MV-4-11 (cell line): ENCODE results near the gene RCOR1.
"Not testable (repeated sequence)": the region's sequence is repeated elsewhere in the genome, so short reads cannot be mapped to it uniquely, and the experiment has no call there.

Experiments
- DNase-seq: peaks from one replicate; lab custom pipeline; 2025; lab: John Stamatoyannopoulos, UW

The RCOR1 gene

DNA sequence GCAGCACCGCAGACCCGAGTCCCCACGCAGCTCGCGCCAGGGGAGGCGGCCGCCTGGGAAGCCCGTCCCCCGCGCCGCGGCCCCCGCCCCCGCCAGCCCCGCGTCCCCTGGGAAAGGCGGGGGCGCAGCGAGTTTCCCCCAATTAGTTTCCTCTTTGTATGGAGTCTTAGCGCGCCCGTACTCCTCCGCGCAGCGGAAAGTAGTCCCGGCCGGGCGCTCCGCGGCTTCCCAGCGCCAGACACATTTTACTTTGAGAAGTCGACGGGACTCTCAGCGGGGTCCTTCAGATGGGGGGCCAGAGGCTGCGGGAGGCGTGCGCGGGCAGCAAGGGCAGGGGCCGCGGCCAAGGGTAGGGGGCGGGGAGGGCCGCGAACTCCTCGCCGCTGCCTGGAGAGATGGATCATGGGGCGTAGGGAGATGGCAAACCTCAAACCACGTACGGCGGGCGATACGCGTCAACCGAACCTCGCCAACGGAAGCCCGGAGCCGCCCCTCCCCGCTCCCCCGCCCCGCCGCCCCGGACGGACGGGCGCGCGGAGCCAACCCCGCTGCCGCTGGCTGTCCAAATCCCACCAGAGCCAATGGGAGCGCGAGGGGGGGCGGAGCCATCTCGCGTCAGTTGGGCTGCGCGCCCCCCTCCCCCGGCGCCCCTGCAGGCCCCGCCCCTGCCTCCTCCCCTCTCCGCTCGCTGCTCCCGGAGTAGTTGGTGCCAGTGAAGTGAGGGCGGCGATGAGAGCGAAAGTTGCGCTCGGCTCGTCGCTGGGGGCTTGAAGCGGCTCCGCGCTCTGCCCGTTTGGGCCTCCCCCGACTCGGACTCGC lies at the start of gene RCOR1:
Gene RCOR1 (plus strand): TSS at position 706 of the 819 bp plus-strand sequence. CDS start 238 bp downstream, outside the sequence.
- DNase-seq: peak; percentile 95

DNA sequence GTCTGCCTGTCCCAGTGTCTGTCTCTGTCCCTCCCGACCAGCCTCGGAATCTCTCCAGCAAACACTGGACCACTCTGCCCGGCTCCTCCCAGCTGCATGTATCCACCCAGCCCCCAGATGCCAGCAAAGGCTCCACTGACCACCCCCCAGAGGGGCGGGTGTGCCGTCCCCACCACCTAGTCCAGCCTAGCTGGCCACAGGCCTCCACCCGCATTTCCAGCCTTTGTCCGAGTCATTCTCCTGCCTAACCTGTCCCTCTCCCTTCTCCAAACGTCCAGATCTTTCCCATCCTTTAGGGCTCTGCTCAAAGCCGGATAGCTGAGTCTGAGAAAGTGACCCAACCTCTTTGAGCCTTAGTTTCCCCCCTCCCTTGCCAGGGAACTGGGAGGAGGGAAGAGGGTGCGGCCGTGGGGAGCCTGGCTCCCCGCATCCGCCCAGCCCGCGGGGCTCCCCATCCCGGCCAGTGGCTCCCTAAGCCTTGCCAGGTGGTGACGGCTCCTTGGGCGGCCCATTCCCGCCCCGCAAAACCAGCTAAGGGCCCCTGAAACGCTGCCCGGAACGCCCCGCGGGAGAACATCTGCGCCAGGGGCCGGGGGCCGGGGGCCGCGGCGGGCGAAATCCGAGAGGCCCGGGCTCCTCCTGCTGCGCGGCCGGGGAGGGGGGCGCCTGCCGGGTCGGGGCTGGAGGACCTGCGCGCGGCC lies 48.3 kb upstream of the RCOR1 start:
- no peak for DNase-seq

DNA sequence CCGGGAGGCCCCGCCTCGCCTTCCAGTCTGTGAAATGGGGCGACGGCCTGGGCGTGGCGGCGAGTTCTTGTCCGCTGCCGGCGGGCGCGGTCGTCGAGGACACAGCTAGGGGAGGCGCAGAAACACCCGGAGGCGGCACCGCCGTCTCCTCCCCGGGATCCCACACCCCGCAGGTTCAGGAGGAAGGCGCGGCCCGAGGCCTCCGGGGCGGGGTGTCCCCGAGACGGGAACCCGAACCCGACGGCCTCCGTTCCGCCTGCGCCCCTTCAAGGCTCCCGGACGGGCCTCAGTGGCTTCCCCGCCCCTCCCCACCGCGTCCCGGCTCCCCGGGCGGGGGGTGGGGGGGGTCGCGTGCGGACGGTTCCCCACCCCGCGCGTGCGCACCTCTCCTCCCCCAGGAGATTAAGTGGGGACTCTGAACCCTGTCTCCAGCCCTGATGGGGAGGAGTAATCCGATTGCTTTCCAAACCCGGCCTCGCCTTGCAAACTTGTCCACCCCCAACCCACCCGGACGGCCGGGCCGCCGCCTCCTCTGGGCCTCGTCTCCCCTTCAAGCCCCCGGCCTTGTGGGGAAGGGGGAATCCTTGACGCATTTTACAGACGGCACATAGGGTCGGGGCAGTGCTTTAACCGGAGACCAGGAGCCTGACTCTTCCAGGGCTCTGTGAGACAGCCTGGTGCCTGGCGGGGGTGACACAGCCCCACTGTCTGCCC lies 47.5 kb upstream of the RCOR1 start:
- DNase-seq: no peak

DNA sequence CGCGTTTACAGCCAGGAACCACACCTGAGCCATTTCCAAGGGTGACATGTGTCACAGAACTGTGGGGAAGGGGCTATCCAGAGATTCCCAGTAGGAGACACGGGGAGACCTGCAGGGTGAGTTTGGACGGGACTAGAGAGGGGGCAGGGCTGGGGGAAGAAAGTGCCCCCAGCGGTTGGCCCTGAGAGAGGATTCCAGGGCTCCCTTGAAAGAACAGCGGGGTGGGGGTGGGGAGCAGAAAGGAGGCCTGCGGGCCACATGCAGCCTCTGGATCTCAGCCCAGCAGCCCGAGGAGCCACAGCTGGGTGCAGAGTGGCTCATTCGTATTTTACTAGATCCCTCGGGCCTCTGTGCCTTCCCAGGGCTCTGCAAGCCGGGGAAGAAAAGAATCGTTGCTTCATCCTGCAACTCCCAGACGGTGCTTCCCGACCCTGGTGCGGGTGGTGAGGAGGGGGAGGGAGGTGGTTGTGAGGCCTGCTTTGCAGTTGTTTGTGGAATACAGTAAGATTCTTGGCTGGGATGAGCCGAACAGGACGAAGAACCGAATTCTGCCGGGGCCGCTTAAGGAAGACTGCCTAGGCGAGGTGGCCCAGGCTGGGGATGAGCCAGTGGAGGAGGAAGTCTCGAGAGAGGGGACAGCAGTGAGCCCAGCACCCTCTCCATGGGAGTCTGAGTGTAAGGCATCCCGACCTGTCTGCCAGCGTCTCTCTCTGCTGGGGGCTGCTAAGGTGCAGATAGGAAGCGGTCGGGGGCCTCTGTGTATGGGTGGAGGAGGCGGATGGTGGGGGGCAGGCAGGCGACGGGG lies 46.8 kb upstream of the RCOR1 start:
- no peak for DNase-seq

DNA sequence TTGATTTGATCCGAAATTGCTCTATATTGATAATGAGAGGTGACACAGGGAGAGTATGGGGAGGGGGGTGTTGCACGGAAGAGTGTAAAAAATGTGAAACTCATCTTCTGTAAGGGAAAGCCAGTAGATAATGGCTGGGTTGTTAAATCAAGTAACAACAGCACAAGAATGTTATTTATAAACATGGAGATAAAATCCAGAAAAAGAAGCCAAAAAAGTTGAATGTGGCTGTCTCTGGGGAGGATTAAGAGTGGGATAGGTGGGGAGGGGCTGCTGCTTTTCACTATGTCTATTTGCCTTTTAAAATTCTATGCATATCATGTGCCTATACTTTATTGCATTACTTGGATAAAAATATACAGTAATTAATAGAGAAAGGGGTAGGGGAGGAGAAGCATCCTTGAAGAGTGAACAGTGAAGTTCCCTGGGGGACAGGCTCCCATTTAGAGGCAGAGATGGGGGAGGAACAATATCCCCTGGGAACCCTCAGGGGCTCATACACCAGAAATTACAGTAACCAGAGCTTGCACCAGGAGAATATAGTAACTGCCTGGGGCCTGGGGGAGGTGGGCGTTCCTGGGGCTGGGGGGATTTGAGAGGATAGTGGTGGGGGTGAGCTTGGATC lies 43.7 kb upstream of the RCOR1 start:
- no peak for DNase-seq

DNA sequence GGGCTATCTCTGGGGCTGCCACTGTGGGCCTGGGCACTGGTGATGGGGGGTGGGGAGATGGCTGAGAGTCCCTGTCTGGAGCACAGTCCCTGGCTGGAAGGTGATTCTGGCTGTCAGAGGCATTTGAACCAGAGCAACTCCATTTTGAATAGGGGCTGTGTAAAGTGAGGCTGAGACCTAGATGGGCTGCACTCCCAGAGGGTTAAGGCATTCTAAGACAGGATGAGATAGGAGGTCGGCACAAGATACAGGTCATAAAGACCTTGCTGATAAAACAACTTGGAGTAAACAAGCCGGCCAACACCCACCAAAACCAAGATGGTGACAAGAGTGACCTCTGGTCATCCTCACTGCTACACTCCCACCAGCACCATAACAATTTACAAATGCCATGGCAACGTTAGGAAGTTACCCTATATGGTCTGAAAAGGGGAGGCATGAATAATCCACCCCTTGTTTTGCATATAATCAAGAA lies 41.5 kb upstream of the RCOR1 start:
- not testable (repeated sequence) for DNase-seq

DNA sequence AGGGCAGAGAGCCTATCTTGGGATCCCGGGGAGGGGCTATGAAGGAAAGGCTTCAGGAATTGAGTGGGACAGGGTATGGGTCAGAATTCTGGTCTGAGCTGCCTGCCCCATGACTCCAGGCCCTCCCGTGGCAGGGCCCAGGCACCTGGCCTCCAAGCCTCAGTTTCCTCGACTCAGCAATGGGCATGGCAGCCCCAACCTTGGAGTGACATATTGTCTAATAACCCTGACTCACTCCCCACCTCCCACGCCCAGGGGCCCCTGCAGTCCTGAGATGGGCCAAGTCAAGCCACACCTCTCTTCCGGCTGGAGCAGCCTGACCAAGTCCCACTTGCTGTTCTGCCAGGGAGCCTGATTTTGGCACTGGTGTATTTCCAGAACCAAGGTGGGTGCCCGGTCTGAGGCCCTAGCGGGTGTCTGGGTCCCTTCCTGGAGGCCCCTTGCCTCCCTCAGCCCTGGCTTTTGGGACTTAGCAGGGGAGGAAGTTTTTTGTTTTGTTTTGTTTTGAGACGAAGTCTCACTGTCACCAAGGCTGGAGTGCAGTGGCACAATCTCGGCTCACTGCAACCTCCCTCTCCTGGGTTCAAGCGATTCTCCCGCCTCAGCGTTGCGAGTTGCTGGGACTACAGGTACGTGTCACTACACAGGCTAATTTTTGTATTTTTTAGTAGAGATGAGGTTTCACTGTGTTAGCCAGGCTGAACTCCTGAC lies 40.3 kb upstream of the RCOR1 start:
- DNase-seq: peak; percentile 28

DNA sequence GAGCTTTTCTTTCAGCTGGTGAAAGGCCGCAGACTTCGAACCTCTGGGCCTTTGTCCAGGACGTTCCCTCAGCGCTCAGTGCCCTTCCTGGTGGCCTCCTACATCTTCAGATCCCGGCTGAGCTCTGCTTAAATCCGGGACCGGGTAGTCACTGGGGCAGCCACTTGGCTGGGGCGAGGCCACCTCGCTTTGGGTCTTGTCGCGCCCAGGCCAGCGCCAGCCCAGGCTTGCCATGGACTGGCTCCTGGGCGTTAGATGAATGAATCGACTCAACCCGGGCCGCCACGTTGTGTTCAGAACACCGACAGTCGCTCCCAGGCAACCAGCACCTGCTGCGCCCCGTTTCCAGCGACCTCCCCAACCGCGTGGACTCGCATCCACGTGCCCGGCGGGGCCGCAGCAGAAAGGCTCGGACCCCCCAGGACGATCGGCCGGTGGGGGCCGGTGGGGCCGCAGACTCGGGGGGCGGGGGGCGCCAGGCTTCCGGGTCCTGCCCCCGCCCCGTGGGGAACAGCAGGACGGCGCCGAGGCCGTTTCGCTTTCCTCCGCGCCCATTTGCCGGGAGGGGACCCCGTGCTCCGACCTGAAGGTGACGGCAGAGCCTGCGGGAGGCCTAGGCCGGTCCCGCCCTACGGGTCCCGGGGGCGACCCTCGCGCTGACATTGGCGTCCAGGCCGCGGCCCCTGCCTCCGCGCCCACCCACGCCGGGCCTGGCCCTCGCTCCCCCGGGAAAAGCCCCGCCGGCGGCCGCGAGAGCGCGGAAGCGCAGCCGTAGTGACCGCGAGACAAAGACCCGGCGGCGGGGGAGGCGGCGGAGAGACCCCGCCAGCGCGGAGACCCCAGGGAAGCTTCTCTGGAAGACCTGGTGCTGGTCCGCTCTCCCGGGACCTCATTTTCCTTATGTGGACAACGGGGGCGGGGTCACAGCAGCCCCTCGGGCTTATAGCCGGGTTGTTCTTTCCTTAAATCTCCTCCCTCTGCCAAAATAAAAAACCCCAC lies 37.3 kb upstream of the RCOR1 start:
- peak; percentile 17 for DNase-seq

DNA sequence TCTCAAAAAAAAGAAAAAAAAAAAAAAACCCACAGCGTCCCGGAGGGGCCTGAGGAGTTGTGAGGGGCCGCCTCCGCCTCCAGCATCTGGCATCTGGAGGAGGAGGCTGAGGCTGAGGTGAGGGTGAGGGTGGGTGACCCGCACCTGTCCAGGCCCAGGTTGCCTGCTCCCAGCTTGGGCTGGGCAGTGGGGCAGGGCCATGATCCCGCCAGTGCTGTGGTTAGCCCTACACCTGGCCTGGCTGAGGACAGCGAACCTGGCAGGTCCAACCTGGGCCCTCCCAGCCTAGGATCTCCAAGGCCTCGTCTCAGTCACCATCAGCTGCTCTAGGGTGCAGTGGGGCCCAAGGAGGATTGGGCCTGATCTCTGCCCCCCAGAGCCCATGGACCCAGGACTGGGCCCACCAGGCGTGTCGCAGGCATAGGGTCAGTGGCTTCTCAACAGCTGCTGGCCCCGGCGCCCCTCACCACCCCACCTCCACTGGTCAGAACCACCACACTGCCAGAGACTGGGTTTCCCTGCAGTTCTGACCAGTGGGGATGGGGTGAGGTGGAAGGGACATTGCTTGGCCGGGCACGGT lies 36.3 kb upstream of the RCOR1 start:
- no peak for DNase-seq

DNA sequence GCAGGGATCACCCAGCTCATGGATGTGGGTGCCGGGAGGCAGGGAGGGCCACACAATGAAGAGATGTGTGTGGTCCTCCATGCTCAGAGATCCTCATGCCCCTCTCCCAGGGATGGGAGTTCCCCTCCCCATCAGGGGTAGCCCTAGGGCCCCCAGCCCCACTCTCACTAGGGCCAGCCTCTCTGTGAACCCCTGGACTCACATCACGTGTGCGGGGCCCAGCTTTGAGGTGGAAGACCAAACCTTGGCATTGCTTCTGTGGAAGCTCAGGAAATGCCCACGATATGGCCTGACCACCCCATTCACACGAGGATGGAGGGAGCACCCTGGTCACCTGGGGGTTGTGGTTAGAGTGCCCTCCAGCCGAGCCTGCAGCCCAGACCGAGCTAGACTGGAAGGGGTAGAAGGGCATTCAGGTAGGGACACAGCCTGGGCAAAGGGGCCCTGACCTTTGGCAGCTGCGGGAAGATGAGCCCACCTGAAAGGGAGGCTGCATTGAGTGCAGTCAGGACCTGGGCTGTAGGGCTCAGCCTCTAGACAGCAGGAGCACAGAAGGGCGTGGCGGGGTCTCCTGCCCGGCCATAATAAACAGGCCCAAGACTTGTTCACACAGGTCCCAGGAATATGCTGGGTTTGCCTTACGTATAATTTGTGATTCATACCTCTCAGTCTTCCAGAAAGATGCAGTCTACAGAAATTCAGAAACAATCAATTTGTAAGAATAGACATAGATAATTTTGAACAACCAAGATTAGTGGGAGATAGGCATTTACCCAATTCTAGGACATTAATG lies 34.8 kb upstream of the RCOR1 start:
- DNase-seq: no peak

DNA sequence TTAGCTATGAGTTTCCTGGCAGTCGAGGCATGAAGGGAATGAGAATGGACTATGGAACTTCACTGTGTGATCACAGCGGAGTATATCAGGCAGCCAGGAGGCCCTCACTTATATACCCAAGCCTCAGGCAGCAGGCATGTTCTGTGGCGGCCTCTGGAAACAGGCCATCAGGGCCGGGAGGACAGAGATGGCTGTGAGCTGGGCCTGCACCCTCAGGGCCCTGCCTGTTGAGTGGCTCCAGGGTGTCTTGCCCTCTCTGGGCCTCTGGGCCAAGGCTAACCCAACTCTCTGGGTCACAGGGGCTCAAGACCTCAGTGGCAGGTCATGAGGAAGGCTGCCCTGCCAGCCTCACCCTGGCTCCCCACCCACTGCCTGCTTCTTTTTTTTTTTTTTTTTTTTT lies 33.9 kb upstream of the RCOR1 start:
- DNase-seq: no peak

DNA sequence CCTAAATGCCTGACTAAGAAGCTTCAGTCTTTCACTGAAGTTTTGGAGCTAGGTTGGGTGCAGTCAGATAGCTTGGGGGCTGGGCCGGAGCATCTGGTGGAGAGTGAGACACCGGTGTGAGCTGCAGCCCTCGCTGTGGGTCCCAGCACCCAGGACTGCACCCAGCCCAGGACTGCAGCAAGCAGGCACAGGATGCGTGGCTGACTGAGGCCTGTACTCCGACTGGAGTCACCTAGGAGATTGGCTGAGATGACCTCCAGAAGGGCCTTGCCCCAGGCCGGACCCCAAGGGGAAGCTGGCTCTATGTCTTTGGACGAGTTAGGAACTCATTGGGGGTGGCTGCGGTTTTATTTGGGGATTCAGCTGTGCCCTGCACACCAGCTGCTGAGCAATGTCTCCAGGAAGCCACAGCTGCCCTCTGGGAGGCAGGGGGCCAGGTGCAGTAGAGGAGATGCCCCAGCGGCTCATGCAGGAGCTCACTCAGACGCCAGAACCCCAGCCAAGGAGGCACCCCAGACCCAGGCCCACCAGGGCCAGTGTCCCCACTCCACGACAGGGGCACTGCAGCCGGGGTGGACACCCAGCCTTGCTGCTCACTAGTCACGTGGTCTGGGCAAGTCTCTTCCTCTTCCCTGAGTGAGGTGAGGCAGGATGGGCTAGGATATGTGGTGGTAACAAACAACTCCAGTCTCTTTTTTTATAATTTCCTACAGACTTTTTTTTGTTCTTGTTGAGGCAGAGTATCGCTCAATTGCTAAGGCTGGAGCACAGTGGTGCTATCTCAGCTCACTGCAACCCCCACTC lies 31.8 kb upstream of the RCOR1 start:
- DNase-seq: no peak

DNA sequence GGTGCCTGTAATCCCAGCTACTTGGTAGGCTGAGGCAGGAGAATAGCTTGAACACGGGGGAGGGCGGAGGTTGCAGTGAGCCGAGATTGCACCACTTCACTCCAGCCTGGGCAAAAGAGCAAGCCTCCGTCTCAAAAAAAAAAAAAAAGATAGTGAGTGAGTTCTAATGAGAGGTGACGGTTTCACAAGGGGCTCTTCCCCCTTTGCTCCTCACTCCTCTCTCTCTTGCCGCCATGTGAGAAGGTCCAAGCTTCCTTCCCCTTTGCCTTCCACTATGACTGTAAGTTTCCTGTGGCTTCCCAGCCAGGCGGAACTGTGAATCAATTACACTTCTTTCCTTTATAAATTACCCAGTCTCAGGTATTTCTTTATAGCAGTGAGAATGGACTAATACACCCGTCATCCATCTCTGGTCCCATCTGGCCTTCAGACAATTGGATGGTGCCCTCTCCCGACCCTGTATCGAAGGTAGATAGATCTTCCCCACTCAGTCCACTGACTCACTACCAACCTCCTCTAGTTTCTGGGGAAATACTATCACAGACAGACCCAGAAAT lies 27.0 kb upstream of the RCOR1 start:
- peak; percentile 95 for DNase-seq

DNA sequence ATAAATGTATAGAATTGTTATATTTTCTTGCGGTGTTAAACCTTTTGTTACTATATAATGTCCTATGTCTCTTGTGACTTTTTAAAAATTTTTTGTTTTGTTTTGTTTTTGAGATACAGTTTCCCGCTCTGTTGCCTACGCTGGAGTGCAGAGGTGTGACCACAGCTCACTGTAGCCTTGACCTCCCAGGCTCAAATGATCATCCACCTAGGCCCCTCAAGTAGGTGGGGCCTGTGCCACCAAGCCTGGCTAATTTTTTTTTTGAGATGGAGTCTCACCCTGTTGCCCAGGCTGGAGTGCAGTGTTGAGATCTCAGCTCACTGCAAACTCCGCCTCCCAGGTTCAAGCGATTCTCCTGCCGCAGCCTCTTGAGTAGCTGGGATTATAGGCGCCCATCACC lies 26.5 kb upstream of the RCOR1 start:
- DNase-seq: no peak

DNA sequence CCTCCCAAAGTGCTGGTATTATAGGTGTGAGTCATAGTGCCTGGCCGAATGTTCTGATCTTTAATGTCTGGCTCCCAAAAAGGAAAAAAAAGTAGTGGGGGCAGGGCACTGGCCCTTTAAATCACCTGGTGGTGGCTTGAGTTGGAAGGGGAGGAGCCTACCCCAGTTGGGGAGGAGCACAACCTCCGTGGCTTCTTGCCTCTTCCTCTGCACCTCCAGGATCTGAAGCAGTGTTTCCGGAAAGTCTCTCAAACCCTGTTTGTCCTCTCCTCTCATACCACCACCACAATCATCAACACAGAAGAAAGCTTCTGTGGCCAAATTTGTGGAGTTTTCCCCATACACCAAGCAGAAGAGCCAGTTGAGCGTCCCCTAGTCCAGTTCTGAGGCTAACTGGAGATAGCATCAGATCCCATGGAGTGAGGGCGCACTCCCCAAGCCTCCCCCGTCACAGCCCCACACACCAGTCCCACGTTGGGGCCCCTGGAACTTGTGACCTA lies 24.3 kb upstream of the RCOR1 start:
- no peak for DNase-seq

DNA sequence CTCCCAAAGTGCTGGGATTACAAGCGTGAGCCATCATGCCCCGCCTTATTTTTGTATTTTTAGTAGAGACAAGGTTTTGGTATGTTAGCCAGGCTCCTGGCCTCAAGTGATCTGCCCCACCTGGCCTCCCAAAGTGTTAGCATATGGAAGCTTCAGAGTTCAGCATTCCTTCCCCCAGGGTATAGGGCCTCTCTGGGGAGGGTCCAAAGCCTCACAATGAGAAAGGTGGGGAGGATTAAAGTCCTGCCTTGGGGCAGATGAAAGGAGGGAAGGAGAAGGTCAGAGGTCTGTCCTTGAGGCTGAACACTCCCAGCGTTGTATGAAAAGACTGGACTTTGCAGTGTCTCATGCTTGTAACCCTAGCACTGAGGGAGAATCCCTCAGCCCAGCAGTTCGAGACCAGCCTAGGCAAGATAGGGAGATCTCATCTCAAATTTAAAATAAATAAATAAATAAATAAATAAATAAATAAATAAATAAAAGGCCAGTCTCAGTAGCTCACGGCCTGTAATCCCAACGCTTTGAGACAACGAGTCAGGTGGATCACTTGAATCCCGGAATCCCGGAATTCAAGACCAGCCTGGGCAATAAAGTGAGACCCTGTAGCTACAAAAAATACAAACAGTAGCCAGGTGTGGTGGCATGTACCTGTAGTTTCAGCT lies 22.0 kb upstream of the RCOR1 start:
- DNase-seq: no peak
